Mesenchymal stem cell (in vitro differentiated cells and primary cell): Measurements from ENCODE around the gene NLK.

Source experiments
- DNase-seq: peaks from one replicate; pipeline ENCODE4 v3.0.0-alpha.2; 2013
- H2AFZ ChIP-seq: one replicate; pipeline ENCODE4 v1.6.1; 2013; ENCODE audit warnings: low read depth, mild to moderate bottlenecking, control low read depth, inconsistent platforms, low read length, moderate library complexity
- H2AK5ac ChIP-seq: 2 replicates; pipeline ENCODE4 v1.6.1; 2013; ENCODE audit warnings: low read length, moderate library complexity, mild to moderate bottlenecking, inconsistent platforms; ENCODE audit not compliant: severe bottlenecking
- H2BK120ac ChIP-seq: one replicate; pipeline ENCODE4 v1.6.1; 2013; ENCODE audit warnings: low read depth, mild to moderate bottlenecking, inconsistent platforms, low read length, moderate library complexity
- H2BK12ac ChIP-seq, 2 experiments: one replicate each; pipeline ENCODE4 v1.6.1; 2013; ENCODE audit warnings: inconsistent platforms in 2 of 2, low read length in 2 of 2, mild to moderate bottlenecking in 2 of 2, moderate library complexity in 2 of 2, control low read depth in 1 of 2
- H2BK15ac ChIP-seq: one replicate; pipeline ENCODE4 v1.6.1; 2013; ENCODE audit warnings: mild to moderate bottlenecking, low read depth, inconsistent platforms; ENCODE audit not compliant: poor library complexity, severe bottlenecking
- H2BK5ac ChIP-seq: 2 replicates; pipeline ENCODE4 v1.6.1; 2013; ENCODE audit warnings: low read depth, mild to moderate bottlenecking, low read length, control low read depth, inconsistent platforms; ENCODE audit not compliant: poor library complexity, severe bottlenecking
- H3K14ac ChIP-seq, 2 experiments: one replicate each; pipeline ENCODE4 v1.6.1; 2013; ENCODE audit warnings: inconsistent platforms in 2 of 2, low read length in 2 of 2, control low read depth in 1 of 2, mild to moderate bottlenecking in 1 of 2, moderate library complexity in 1 of 2
- H3K18ac ChIP-seq, 2 experiments: one replicate each; pipeline ENCODE4 v1.6.1; 2013; ENCODE audit warnings: inconsistent platforms in 2 of 2, low read length in 2 of 2, control low read depth in 1 of 2, low read depth in 1 of 2, mild to moderate bottlenecking in 1 of 2
- H3K23ac ChIP-seq, 2 experiments: one replicate each; pipeline ENCODE4 v1.6.1; 2013; ENCODE audit warnings: inconsistent platforms in 2 of 2, low read length in 2 of 2, mild to moderate bottlenecking in 2 of 2, moderate library complexity in 2 of 2, control low read depth in 1 of 2
- H3K27ac ChIP-seq: 2 replicates; pipeline ENCODE4 v1.5.1; 2013; ENCODE audit warnings: mild to moderate bottlenecking, moderate library complexity, low read length, control low read depth, inconsistent platforms; ENCODE audit not compliant: poor library complexity, severe bottlenecking
- H3K27me3 ChIP-seq, 2 experiments: 2 replicates each; pipeline versions ENCODE4 v1.6.1 to v1.7.0; 2013; ENCODE audit warnings: low read length in 2 of 2, mild to moderate bottlenecking in 2 of 2, moderate library complexity in 2 of 2, control low read depth in 1 of 2, inconsistent platforms in 1 of 2; ENCODE audit not compliant: control insufficient read depth in 1 of 2, insufficient read depth in 1 of 2
- H3K36me3 ChIP-seq, 2 experiments: 2 replicates each; pipeline versions ENCODE4 v1.6.1 to v1.7.0; 2013; ENCODE audit warnings: low read length in 2 of 2, control low read depth in 1 of 2, inconsistent platforms in 1 of 2, low read depth in 1 of 2, mild to moderate bottlenecking in 1 of 2; ENCODE audit not compliant: insufficient read depth in 2 of 2, control insufficient read depth in 1 of 2
- H3K4ac ChIP-seq, 2 experiments: one replicate each; pipeline ENCODE4 v1.6.1; 2013; ENCODE audit warnings: inconsistent platforms in 2 of 2, low read length in 2 of 2, mild to moderate bottlenecking in 2 of 2, moderate library complexity in 2 of 2, control low read depth in 1 of 2, low read depth in 1 of 2
- H3K4me1 ChIP-seq: 2 replicates; pipeline ENCODE4 v1.6.1; 2013; ENCODE audit warnings: low read depth, low read length, control low read depth; ENCODE audit not compliant: control insufficient read depth, insufficient read depth
- H3K4me2 ChIP-seq: 2 replicates; pipeline ENCODE4 v1.6.1; 2013; ENCODE audit warnings: low read length, mild to moderate bottlenecking, inconsistent platforms; ENCODE audit not compliant: poor library complexity, severe bottlenecking
- H3K4me3 ChIP-seq, 2 experiments: 2 replicates each; pipeline versions ENCODE4 v1.5.1 to v1.7.0; 2013; ENCODE audit warnings: low read length in 2 of 2, mild to moderate bottlenecking in 2 of 2, control low read depth in 1 of 2, low read depth in 1 of 2; ENCODE audit not compliant: insufficient read depth in 1 of 2
- H3K79me1 ChIP-seq: replicated peaks from 2 replicates; pipeline ENCODE4 v1.6.1; 2013; ENCODE audit warnings: mild to moderate bottlenecking, control low read depth, low read length, inconsistent platforms; ENCODE audit not compliant: poor library complexity, severe bottlenecking
- H3K9ac ChIP-seq: 2 replicates; pipeline ENCODE4 v1.7.0; 2013; ENCODE audit warnings: mild to moderate bottlenecking, low read length, moderate library complexity
- H3K9me3 ChIP-seq: 2 replicates; pipeline ENCODE4 v1.7.0; 2013; ENCODE audit warnings: mild to moderate bottlenecking, low read length; ENCODE audit not compliant: control insufficient read depth
- H4K8ac ChIP-seq: one replicate; pipeline ENCODE4 v1.6.1; 2013; ENCODE audit warnings: inconsistent platforms, mild to moderate bottlenecking, low read length, moderate library complexity
- H4K91ac ChIP-seq: one replicate; pipeline ENCODE4 v1.6.1; 2013; ENCODE audit warnings: mild to moderate bottlenecking, low read length, inconsistent platforms
- WGBS: methylation state at CpG from one replicate; pipeline ENCODE4 v1.1.7; 2013; ENCODE audit warnings: mixed read lengths; 5-methylcytosine and 5-hydroxymethylcytosine counted together

NLK gene

DNA sequence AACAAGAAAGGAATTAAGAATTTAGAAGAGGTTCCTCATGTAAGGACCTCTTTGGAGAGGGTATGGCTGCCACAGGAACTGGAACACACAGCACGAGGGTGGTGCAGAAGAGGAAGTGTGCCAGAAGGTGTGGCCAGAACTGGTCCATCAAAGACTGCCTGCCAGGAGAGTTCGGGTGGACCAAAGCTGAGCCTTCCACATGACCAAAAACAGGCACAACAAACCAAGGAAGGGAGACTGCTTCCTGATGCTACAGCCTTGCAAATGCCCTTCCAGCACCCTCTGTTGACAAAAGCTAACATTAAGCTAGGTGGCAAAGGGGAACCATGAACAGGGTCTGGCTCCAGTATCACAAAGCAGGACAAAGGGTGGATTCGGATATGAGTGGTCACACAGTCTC lies 150.8 kb downstream of the NLK start:
- Histone ChIP-seq H2BK12ac (no peak overlapping the region), H3K27me3 (no peaks in the 10 kb centered on the region), H3K4me2 (no peak overlapping the region), H2AK5ac (no peak overlapping the region), H3K23ac (no peak overlapping the region), H3K36me3 (peaks cover 17 to 82% of the 10 kb centered on the region in 2 experiments), H2BK5ac (no peak overlapping the region), H3K9ac (no peak overlapping the region), H3K4me1 (no peaks in the 10 kb centered on the region), H3K18ac (no peak overlapping the region), H3K27ac (no peak overlapping the region), H4K91ac (no peak overlapping the region), H3K79me1 (peaks cover 9% of the 10 kb centered on the region), H3K14ac (no peak overlapping the region), H4K8ac (no peak overlapping the region), H3K4me3 (no peak overlapping the region), H2AFZ (no peak overlapping the region), H2BK120ac (no peak overlapping the region), H3K4ac (no peak overlapping the region), H2BK15ac (no peak overlapping the region), H3K9me3 (no peaks in the 10 kb centered on the region)
- no peak for DNase-seq
- WGBS: 86% methylated on average over 3 of the region's 3 CpGs

DNA sequence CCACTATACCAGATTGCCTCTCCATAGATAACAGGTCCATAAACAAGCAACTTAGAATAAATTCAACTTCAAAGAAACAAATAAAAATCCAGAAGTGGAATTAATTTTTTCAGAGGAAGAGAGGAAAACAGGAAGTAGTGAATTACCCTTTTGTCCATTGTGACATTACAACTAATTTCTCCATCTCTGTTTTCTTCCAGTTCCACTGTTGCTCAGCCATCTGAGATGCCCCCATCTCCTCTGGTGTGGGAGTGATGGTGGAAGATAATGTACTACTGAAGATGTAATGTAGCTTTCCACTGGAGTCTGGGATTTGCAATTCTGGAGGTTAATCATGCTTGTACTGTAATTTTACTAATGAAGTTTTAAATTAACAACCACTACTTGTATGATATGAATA lies 151.9 kb downstream of the NLK start:
- no peak overlapping the region for H2BK120ac ChIP-seq
- no peak overlapping the region for H2AFZ ChIP-seq
- no peak overlapping the region for H3K4me2 ChIP-seq
- no peak overlapping the region for H2BK15ac ChIP-seq
- no peaks in the 10 kb centered on the region for H3K9me3 ChIP-seq
- no peaks in the 10 kb centered on the region for H3K4me1 ChIP-seq
- no peak overlapping the region for H4K8ac ChIP-seq
- H3K18ac ChIP-seq: no peak overlapping the region
- no peak overlapping the region for H2AK5ac ChIP-seq
- no peak overlapping the region for H3K14ac ChIP-seq
- H3K27me3 ChIP-seq: no peaks in the 10 kb centered on the region
- no peak overlapping the region for H3K4me3 ChIP-seq
- H3K27ac ChIP-seq: no peak overlapping the region
- H3K23ac ChIP-seq: no peak overlapping the region
- no peak overlapping the region for H2BK12ac ChIP-seq
- H2BK5ac ChIP-seq: no peak overlapping the region
- peaks cover 5% of the 10 kb centered on the region for H3K79me1 ChIP-seq
- no peak overlapping the region for H4K91ac ChIP-seq
- H3K4ac ChIP-seq: no peak overlapping the region
- DNase-seq: no peak
- H3K36me3 ChIP-seq: peaks cover 20 to 76% of the 10 kb centered on the region in 2 experiments
- H3K9ac ChIP-seq: no peak overlapping the region

GRCh38 chr17:28196636-28197035 lies 154.2 kb downstream of the NLK start:
- H4K91ac ChIP-seq: no peak overlapping the region
- H4K8ac ChIP-seq: no peak overlapping the region
- WGBS: no CpG with 5 or more reads among the region's 1 CpG
- no peak overlapping the region for H3K9ac ChIP-seq
- no peak overlapping the region for H2AFZ ChIP-seq
- H3K23ac ChIP-seq: no peak overlapping the region
- H2BK12ac ChIP-seq: no peak overlapping the region
- no peak overlapping the region for H3K18ac ChIP-seq
- no peak overlapping the region for H3K4ac ChIP-seq
- H3K36me3 ChIP-seq: peaks cover 20 to 62% of the 10 kb centered on the region in 2 experiments
- H3K79me1 ChIP-seq: peaks cover 3% of the 10 kb centered on the region
- H3K9me3 ChIP-seq: no peaks in the 10 kb centered on the region
- H3K14ac ChIP-seq: no peak overlapping the region
- H2BK15ac ChIP-seq: no peak overlapping the region
- no peaks in the 10 kb centered on the region for H3K27me3 ChIP-seq
- H3K4me1 ChIP-seq: no peaks in the 10 kb centered on the region
- no peak overlapping the region for H3K4me2 ChIP-seq
- no peak for DNase-seq
- H3K4me3 ChIP-seq: no peak overlapping the region
- H2BK5ac ChIP-seq: no peak overlapping the region
- H2AK5ac ChIP-seq: no peak overlapping the region
- no peak overlapping the region for H3K27ac ChIP-seq
- H2BK120ac ChIP-seq: no peak overlapping the region

- Histone ChIP-seq H3K79me1 (no peaks in the 10 kb centered on the region), H3K4me3 (no peak overlapping the region), H3K4ac (no peak overlapping the region), H3K36me3 (peaks cover 12 to 38% of the 10 kb centered on the region in 2 experiments), H2BK12ac (no peak overlapping the region), H3K4me1 (peaks cover 1% of the 10 kb centered on the region), H3K9me3 (no peaks in the 10 kb centered on the region), H2AK5ac (no peak overlapping the region), H3K23ac (no peak overlapping the region), H3K18ac (no peak overlapping the region), H2BK5ac (no peak overlapping the region), H2AFZ (no peak overlapping the region), H3K27ac (no peak overlapping the region), H3K14ac (no peak overlapping the region), H3K4me2 (no peak overlapping the region), H3K9ac (no peak overlapping the region), H4K8ac (no peak overlapping the region), H3K27me3 (no peaks in the 10 kb centered on the region), H2BK15ac (no peak overlapping the region), H2BK120ac (no peak overlapping the region), H4K91ac (no peak overlapping the region)
- WGBS: 100% methylated on average over 5 of the region's 6 CpGs
- no peak for DNase-seq
These were observed 156.6 kb downstream of the NLK start for GRCh38 chr17:28199115-28199514.
